G401.6 (cell line): ENCODE data around the gene LRRC8E.
A peak's percentile ranks its signal among the peaks of the same experiment; 100 is the strongest.
"Not testable (repeated sequence)": the region's sequence is repeated elsewhere in the genome, so short reads cannot be mapped to it uniquely, and the experiment has no call there.

Source experiments
- FAIRE-seq: peaks from 2 replicates; lab custom pipeline; 2012; peaks lifted over from hg19 to GRCh38; lab: Jason Lieb, UNC

LRRC8E gene

DNA sequence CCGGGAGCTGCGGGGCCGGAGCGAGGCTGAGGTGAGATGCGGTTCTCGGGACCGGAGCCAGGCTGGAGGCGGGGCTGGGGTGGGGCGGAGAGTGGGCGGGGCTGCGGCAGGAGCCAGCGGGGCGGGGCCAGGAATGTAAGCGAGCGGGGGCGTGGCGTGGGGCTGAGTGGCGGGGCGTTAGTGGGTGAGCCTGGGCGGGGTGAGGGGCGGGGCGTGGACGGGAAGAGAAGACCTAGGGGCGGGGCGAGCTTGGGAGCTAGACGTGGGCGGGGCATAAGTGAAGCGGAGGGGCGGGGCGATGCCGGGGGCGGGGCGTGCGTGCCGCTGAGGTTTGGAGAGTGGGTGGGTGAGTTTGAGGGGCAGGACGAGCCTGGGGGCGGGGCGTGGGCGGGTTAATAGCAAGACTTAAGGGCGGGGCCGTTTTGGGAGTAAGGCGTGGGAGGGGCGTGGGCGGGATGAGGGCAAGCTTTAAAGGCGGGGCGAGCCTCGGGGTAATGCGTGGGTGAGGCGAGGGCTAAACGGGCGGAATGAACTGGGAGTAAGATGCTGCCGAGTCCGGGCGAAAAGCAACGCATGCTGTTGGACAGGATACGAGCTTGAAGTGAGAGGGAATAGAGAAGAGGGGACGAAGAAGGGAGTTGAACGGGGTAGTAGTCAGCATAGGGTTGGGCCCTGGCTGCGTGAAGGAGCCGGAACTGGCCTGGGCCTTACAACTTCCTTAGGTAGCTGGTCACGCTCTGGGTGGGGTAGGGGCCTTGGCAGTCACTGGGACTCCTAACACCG, 32.4 kb downstream of the LRRC8E start:
- FAIRE-seq: peak; percentile 59

DNA sequence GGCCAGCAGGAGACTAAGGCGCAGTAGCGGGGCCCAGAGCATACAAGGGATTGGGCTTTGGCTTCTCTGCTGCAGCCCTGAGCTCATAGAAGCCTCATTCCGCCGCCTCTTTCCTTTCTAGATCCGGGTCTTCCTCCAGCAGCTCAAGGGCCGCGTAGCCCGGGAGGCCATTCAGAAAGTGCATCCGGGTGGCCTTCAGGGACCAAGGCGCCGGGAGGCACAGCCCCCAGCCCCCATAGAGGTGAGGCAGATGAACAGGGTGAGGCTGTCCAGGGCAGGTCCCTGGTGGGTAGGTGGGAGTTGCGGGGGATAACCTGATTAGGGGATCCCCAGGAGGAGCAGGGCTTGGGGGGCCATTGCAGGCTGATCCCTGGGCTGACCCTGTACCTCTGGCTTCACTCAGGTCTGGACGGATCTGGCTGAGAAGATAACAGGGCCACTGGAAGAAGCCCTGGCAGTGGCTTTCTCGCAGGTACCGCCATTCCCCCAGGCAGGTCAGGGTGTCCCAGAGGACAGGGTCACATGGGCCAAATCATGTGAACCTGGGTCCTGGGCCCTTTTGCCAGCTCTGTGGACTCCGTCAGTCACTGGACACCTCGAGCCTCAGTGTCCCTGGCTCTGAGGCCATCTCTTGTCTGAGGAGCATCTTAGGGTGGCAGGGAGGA, 33.1 kb downstream of the LRRC8E start:
- FAIRE-seq: no peak

DNA sequence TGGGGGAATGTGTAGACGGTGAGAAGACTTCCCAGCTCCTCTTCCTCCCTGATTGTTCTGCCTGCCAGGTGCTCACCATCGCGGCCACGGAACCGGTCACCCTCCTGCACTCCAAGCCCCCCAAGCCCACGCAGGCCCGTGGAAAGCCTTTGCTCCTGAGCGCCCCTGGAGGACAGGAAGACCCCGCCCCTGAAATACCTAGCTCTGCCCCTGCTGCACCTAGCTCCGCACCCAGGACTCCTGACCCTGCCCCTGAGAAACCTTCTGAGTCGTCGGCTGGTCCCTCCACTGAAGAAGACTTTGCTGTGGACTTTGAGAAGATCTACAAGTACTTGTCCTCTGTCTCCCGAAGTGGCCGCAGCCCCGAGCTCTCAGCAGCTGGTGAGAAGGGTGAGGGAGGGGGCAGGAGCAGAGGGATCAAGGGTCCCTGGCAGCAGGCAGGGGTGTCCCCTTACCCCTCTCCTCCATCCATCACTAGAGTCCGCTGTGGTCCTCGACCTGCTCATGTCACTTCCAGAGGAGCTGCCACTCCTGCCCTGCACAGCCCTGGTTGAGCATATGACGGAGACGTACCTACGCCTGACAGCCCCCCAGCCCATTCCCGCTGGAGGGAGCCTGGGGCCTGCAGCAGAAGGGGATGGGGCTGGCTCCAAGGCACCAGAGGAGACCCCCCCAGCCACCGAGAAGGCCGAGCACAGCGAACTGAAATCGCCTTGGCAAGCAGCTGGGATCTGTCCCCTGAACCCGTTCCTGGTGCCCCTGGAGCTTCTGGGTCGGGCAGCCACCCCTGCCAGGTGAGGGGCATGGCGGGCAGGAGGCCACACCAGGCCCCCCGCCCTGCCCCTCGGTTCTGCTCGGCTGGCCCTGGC, 33.9 kb downstream of the LRRC8E start:
- no peak for FAIRE-seq

DNA sequence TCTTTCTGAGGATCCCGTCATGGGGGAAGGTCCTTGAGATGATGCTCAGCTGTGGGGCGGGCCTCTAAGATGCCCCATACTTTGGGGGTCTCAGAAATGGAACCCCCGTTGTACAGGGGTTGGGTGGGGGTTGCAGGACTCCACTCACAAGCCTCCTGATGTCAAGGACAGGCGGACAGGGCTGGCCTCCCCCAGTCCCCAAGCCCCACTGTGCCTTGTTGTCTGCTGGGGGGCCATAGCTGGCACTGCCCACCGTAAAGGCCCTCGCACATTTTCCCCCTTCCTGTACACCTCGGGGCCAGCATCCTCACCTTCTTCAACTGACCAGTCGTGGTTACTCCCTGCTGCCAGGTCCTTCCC, 34.5 kb downstream of the LRRC8E start:
- FAIRE-seq: no peak

DNA sequence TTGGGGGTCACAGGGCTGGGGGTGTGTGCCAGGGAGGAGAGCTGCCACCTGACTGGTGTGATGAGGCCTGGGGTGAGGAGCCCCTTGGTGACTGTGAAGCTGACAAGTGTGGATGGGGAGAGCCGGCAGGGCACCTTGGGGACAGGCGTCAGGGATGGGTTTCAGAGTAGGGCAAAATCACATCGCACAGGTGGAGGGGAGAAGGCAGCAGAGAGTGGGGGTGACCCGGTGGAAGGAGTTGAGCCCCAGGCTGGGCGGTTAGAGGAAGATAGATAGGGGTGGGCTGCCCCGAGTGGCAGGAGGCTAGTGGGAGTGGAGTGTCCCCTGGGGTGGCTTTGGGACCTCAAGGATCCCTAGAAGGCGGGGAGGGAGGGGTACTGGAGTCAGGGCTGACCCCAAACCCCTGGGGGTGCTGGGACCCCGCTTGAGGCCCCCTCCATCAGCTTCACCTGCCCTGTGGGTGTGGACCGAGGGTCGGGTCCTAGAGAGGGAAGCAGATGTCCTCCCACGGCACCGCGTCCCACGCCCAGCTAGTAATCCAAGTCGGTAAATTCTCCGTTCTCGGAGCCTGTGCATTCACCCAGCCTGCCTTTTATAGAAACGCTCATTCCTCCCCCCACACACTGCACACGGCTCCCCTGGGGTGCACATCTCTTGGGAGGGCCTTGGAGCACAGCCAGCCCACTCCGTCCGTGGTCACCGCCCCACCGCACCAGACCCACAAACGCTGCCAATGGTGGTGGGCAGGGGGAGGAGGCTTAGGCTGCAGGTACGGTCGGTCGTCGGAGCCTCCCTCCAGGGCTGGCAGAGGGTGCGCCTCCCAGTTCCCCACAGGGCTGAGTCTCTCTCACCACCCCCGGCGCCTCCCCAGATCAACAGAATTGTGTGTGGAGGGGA, 35.2 kb downstream of the LRRC8E start:
- no peak for FAIRE-seq

DNA sequence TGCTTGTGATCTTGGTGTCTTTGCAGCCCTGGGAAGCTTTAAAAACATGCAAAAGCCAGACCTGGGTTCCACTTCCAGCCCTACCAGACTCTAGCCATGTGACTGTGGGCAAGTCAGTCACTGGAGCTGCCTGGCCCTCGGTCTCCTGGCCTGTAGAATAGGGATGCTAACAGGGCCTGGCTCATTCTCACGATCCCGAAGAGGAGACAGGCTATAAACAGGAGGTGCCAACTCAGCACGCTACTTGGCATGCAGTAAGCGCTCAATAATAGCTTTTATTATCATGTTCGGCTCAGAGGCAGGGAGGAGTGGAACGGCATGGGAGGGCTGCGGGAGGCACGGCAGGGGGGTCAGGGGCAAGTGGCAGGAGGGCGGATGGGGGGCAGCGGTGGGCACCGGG, 35.9 kb downstream of the LRRC8E start:
- FAIRE-seq: no peak

DNA sequence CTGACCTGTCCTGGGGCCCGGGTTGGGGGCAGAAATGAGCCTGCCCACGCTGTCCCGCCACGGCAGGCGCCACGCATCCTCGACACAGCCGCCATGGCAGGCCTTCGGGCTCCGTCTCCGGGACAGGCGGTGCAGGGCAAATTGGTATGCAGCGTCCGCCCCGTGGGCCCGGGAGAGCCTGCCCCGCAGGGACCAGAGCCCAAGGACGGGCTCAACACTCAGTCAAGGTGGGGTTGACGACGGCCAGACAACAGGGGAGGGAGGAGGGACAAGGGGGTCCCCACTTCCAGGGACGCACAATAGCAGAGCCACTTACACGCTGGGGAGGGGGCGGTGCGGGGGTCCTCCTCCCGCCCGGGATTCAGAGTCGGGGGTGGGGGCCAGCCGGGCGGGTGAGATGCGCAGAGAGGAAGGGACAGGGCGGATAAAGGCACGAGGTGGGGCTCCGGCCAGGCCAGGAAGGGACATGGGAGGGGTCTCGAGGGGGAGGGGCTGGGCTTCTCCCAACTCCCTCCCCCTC, 36.4 kb downstream of the LRRC8E start:
- FAIRE-seq: no peak

DNA sequence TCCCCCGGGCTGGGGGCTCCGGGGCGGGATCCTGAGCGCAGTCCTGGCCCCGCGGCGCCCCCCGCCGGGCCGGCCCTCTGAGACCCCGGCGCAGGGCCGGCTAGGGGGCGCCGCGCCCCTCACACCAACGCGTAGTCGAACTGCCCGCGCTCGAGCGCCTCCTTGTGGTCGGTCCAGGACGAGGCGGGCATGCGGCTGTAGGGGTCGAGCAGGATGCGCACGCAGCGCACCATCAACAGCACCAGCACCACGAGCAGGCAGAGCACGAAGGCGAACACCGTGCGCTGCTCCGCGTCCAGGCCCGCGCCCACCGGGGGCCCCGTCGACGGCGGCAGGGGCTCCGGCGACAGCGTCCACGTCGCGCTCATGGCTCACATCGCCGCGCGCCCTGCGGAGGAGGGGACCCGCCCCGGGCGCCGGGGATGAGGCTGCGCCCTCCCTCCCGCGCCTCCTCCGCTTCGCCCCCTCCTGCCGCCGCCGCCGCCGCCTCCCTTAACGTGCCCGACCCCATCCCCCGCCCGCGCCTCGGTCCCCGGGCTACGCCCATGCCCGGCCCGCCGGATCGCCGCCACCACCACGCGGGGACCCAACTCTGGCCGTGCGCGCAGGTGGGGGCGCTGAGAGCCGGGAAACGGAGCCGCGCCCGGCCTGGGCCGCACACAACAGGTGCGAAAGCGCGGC, 37.0 kb downstream of the LRRC8E start:
- FAIRE-seq: no peak

DNA sequence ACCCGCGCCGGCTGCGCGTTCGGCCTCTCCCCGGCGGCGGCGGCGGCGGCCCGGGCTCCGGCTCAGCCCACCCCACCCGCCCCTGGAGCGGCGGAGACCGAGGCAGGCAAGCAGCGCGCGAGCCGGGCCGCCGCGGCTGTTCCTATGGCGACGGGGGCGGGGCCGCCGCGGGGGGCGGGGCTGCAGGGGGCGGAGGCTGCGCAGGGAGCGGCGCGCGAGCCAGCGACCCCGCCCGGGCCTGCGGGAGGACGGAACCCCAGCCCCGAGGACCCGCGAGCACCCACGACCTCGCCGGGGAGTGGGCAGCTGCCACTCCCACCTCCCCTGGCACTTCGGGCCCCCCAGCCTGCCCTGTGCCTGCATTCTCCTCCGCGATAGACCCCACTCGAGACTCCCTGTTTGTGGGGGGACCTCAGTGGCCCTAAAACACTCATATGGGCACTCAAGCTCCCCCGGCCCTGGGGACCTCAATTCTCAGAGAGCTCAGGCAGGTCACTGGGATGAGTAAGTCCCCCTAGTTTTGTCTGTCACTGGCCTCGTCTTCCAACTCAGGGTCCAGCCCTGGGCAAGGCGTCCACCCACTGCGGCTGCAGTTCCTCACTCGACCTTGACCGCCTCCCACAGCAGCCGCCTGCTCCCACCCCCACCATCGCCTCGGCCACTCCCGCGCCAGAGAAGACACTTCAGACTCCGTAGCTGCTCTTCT, 37.9 kb downstream of the LRRC8E start, which contains the start of gene CTXN1:
TSS of gene CTXN1 (minus strand) at position 115 of the 706 bp plus-strand sequence. CDS start 597 bp downstream, outside the sequence.
- FAIRE-seq: no peak

DNA sequence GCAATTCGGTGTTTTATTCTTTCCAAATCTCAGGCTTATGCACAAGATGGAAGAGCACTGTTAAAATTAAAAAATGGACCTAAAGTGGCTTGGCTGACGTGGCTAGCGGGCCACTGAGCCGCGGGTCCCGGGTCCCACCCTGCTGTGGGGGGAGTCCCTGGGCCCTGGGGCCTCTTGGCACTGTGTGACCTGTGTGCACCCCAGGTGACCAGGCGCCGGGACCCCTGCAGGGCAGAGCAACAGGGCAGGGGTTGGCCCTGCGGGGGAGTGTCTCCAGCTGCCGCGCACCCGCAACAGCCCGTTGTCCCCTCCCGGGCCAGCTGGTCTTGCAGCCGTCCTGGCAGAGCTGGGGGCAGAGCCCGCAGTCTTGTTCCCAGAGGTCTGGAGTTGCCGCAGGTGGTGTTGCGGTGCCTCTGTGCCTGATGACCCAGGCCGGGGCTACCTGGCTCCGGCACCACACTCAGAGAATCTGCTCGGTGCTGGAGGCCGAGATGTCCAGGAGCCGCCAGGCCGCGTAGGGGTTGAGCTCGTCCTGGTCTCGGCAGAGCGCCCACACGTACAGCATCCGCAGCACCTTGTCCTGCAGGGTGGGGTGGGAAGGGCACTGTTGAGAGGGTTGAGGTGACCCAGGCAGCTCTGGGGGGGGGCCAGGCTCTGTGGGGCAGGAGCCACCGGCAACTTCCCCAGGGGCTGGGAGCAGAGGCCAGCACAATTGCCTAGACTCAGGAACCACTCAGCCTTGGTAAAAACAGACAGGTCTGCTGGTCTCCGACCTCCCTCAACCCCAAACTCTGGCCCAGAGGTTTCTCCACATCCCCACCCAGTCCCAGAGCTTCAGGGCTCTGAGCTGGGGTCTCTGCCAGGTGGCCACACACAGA, 38.7 kb downstream of the LRRC8E start:
- FAIRE-seq: no peak

DNA sequence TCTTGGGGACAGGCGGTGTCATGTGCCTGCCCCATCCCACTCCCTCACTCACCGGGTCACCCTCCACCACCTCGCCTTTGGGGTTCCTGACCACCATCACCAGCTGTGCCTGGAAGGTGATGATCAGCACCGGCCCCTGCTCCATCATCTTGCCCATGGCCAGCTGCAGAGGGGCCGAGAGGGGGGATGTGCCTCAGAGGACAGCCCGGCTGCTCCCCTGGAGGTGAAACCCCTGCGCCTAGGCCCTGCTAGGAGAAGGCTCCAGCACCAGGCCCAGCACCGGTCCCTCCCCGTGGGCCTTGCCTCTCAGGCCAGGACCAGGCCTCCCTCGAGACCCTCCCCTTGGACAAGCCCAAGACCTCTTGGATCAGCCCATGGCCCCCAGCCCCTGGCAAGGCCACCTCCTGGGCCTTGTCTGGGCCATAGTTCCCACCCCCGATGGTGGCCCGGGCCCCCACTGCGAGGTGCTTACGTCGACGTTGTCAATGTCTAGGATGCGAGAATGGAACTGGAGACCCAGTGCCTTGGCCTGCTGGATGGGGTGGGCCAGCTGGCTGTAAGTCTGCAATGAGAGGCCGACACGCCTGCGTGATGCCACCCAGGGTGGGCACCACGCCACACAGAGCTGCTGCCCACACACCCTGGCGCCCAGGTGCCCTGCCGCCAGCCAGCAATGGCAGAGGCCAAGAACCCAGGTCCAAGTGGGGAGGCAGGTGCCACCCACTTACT, 39.5 kb downstream of the LRRC8E start:
- FAIRE-seq: no peak

DNA sequence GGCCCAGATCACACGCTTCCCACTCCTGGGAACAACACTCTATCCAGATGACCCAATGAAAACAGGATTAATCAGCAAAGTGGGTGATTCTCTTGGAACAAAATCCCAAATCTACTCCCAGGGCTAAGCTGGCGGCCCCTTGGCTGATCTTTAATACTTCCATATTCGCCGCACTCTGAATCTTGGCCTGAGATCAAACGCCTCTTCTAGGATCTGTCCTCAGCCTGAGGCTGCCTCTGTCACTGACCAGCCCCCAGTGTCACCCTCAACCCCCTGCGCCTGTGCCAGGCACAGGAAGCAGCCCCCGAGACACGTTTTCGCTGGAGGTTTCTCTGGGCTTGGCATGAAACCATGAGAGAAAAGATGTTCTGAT, 40.0 kb downstream of the LRRC8E start:
- FAIRE-seq: no peak

DNA sequence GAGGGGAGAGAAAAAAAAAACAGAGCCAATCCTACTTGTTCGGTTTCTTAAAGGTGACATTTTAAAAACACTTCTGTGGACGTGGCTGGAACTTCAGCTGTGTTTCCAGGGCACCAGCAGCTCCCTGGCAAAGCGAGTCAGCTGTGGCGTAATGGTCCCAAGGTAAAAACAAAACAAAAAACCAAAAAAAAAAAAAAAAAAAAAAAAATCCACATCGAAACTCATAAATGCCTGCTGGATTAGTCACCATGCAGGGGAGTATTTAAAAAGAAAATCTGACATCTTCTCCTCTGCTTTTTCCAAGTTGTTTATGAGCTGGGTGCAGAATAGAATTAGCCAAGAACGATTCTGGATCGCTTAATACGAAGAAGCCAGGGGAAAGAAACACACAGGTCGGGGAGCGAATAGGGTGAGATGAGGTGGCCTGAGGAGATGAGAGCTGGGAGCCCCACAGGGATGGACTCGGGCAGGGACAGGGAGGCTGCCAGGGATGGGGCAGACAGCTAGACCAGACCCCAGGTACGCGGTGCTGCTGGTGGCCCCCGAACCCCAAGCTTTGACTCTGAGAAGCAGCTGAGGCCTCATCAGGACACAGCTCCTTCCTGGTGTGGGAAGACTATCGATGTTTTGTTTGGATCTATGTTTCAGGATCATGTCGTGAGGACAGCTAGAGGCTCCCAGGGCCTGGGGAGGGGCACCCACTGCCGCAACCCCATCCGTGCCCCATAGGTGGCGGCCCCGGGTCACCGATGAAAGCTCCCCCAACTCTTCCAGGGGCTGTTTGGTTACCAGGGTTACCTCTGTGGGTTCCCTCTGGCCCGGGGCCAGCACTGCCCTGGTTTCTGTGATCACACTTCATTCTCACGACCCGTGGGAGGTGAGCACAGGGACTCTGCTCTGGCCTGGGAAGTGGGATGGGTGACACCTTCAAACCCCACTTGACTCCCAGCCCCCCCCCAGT, 40.7 kb downstream of the LRRC8E start:
- peak; percentile 96 for FAIRE-seq

DNA sequence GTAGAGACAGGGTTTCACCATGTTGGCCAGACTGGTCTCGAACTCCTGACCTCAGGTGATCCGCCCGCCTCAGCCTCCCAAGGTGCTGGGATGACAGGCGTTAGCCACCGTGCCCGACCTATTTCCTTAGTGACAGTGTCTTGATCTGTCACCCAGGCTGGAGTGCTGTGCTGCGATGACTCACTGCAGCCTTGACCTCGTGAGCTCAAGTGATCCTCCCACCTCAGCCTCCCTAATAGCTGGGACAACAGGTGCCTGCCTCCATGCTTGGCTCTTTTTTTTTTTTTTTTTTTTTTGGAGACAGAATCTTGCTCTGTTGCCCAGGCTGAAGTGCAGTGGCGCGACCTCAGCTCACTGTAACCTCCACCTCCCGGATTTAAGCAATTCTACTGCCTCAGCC, 41.7 kb downstream of the LRRC8E start:
- FAIRE-seq: not testable (repeated sequence)

DNA sequence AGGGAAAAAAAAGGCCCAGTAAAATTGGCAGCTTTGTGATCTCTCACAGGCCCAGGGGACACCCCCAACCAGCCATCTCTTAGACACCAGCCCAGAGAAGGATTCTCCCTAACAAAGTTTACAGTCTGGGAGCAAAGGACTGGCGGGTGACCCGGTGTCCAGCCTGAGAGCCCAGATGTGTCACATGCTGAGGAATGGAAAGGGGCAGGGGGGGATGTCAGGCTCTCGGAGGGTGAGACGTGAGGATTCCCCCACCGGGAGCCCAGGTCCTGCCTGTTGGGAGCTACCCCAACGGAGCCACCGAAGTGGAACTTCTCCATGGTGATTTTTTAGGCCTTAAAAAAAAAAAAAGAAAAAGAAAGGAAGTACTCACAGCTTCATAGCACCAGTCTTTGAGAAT, 42.5 kb downstream of the LRRC8E start:
- FAIRE-seq: no peak

DNA sequence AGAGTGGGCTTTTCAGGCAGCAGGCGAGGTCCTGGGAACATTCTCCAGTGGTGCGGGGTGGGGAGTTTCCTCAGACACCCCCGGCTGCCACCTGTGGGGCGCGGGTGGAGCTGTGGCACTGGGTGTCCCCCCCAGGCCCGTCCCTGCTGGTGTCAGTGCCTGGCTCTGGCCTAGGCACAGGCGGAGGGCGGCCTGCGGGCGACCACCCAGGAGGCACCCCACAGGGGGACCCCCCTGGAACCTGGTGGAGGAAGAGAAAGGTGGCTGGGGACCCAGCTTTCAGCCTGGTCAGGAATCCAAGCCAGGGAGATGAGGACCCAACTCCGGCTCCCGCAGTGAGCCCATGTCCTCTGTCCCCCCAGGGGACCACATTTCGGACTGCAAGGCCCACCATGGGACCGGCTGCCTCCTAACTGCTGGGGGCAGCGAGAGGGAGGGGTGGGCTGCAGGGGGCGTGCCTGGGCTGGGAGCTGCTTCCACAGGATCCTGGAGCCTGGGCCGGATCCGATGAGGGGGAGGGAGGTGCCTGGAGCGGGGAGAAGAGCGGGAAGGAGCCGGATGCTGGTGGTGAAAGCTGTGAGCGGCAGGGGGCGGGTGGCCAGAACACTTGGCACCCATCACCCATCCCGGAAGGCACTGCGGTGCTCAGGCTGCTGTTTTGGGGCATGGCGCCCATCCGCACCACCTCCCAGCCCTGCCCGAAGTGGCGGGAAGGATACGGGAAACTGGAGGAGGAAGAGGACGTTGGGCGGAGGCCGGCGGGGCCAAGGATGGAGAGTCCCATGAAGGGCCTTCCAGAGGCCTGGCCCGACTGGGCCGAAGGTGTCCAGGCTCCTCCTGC, 43.1 kb downstream of the LRRC8E start:
- no peak for FAIRE-seq
